Activated CD8-positive, alpha-beta memory T cell treated with anti-CD3 and anti-CD28 coated beads, Interleukin-2, amount 10 ng/mL, durations not matched to agents 7 days and 5 days (primary cell): ENCODE results near the gene RNF103. TPM values are rescaled to one million over a fixed set of nuclear protein-coding genes. Genes with fewer than 3 reads are reported as not detected.
"Not testable (repeated sequence)": the region's sequence is repeated elsewhere in the genome, so short reads cannot be mapped to it uniquely, and the experiment has no call there.

Experiments
- ATAC-seq: fragments of 150-1000 bp; cut with Tn5 transposase; one replicate; pipeline ENCODE4 v1.10.0; 2021; ENCODE audit warnings: moderate library complexity
- CTCF ChIA-PET: fragments of 350-600 bp; sonication (Branson Sonifier 250); formaldehyde crosslinking; loops from one replicate; lab custom pipeline; 2021; ENCODE audit warnings: antibody characterized with exemption; lab: Charles Lee
- DNase-seq: peaks from one replicate; pipeline ENCODE4 v3.0.0-alpha.2; 2020
- H3K27ac Mint-ChIP-seq: one replicate; pipeline ENCODE4 v1.8.0; 2021; ENCODE audit warnings: mild to moderate bottlenecking, mixed read lengths
- H3K27me3 Mint-ChIP-seq: one replicate; pipeline ENCODE4 v1.8.0; 2021; ENCODE audit warnings: mixed read lengths
- H3K36me3 Mint-ChIP-seq: one replicate; pipeline ENCODE4 v1.8.0; 2021; ENCODE audit warnings: mild to moderate bottlenecking, mixed read lengths
- H3K4me1 Mint-ChIP-seq: one replicate; pipeline ENCODE4 v1.8.0; 2021; ENCODE audit warnings: mixed read lengths
- H3K4me3 Mint-ChIP-seq: one replicate; pipeline ENCODE4 v1.8.0; 2021; ENCODE audit warnings: mild to moderate bottlenecking, moderate library complexity, mixed read lengths
- H3K9me3 Mint-ChIP-seq: one replicate; pipeline ENCODE4 v1.8.0; 2022; ENCODE audit warnings: low read depth, mixed read lengths
- total RNA-seq, 2 experiments: library from RNA; stranded (reverse); gene quantifications; one replicate each; pipeline ENCODE4 v1.2.3, GENCODE V29; 2021

Gene RNF103, protein sequence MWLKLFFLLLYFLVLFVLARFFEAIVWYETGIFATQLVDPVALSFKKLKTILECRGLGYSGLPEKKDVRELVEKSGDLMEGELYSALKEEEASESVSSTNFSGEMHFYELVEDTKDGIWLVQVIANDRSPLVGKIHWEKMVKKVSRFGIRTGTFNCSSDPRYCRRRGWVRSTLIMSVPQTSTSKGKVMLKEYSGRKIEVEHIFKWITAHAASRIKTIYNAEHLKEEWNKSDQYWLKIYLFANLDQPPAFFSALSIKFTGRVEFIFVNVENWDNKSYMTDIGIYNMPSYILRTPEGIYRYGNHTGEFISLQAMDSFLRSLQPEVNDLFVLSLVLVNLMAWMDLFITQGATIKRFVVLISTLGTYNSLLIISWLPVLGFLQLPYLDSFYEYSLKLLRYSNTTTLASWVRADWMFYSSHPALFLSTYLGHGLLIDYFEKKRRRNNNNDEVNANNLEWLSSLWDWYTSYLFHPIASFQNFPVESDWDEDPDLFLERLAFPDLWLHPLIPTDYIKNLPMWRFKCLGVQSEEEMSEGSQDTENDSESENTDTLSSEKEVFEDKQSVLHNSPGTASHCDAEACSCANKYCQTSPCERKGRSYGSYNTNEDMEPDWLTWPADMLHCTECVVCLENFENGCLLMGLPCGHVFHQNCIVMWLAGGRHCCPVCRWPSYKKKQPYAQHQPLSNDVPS
- total RNA-seq = 10 to 100 TPM; 12.9 to 13.1 TPM

DNA sequence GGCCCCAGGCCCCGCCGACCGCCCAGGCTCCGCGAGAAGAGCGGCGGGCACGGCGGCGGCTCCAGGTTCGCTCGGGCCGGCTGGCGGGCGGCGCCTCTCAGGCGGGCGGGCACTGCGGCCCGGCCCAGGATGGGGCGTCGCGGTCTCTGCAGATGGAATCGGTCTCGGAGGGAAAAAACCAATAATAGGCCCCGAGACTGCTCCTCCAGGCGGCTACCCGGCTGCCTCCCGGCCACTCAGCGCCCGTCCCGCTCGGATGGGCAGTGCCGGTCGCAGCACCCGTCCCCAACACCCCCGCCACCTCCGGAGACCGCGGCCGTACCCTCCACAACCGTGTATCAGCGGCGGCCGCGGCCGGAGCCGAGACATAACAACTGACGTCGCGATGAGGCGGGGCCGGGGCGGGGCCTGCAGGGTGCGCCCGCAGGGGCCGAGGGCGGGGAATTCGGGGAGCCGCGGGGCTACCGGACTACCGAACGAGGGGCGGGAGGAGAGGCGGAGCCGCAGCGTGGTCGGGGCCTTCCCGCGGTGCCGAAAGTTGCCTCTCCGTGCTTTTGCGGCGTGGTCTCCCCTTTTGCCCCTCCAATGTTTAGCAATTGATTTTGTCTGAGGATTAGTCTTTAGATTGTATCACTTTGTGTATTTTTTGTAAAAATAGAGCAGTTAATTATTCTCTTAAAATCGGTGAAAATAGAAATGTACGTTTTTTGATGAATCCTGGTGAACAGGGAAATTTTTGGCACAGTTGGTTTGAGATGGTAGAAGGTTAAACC, at the start of gene RNF103:
Gene RNF103 (minus strand): TSS at position 372 of the 773 bp plus-strand sequence. CDS start 979 bp downstream, outside the sequence.
- DNase-seq = peak; percentile 94
- ATAC-seq = peak; percentile 85
- peaks cover 14% of the 10 kb centered on the region for H3K36me3 Mint-ChIP-seq
- peaks cover 24% of the 10 kb centered on the region for H3K4me1 Mint-ChIP-seq
- no peaks in the 10 kb centered on the region for H3K9me3 Mint-ChIP-seq
- no peaks in the 10 kb centered on the region for H3K27me3 Mint-ChIP-seq
- peak within 1 kb of the TSS; percentile 97 for H3K27ac Mint-ChIP-seq
- H3K4me3 Mint-ChIP-seq = peak within 1 kb of the TSS; percentile 94
- CTCF ChIA-PET = interaction anchor here (1.7 kb wide), 1 partner anchor 183 kb away, joined by 6 read pairs; the partner anchor contains the start of gene KDM3A

DNA sequence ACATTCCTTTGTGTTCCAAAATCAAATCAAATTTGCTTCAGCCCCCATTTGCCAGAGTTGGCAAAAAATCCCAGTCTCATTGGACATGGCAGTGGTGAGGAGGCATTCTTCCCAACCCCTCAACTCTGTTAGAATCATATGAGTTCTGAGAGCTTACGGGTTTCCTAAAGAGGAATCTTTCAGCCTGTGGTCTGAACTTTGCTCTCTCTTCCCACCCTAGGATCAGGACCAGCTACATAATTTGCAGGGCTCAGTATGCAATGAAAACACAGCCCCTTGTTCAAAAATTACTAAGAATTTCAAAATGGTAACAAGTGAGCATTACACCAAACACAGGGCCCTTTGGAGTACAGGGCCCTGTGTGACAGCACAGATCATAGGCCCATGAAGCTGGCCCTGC, 49.3 kb upstream of the RNF103 start:
- Mint-ChIP-seq H3K4me1 (no peaks in the 10 kb centered on the region), H3K27me3 (no peaks in the 10 kb centered on the region), H3K27ac (no peak overlapping the region), H3K4me3 (no peak overlapping the region), H3K9me3 (no peaks in the 10 kb centered on the region), H3K36me3 (no peaks in the 10 kb centered on the region)
- DNase-seq (no peak), ATAC-seq (no peak)
- CTCF ChIA-PET = no interaction called here

DNA sequence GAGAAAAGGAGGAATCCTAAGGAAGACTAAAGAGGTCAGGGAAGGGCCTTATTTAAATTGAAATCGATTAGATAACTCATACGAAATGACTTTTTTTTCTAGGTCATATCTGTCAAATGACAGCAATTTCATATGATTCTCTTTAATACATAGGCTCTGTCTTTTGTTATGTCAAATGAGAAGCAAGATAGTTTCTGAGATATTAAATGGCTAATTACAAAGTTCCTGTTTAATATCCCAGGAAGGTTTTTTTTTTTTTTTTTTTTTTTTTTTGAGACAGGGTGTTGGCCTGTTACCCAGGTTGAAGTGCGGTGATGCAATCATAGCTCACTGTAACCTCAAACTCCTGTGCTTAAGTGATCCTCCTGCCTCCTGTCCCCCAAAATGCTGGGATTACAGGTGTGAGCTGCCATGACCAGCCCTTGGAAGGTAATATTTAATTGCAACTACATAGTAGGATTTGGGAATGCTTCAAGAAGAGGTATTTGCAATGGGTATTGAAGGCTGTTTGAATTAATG, 48.4 kb upstream of the RNF103 start:
- no peaks in the 10 kb centered on the region for H3K27me3 Mint-ChIP-seq
- H3K36me3 Mint-ChIP-seq = no peaks in the 10 kb centered on the region
- no peaks in the 10 kb centered on the region for H3K4me1 Mint-ChIP-seq
- no peak overlapping the region for H3K4me3 Mint-ChIP-seq
- H3K27ac Mint-ChIP-seq = no peak overlapping the region
- CTCF ChIA-PET = no interaction called here
- ATAC-seq (no peak), DNase-seq (no peak)
- no peaks in the 10 kb centered on the region for H3K9me3 Mint-ChIP-seq

DNA sequence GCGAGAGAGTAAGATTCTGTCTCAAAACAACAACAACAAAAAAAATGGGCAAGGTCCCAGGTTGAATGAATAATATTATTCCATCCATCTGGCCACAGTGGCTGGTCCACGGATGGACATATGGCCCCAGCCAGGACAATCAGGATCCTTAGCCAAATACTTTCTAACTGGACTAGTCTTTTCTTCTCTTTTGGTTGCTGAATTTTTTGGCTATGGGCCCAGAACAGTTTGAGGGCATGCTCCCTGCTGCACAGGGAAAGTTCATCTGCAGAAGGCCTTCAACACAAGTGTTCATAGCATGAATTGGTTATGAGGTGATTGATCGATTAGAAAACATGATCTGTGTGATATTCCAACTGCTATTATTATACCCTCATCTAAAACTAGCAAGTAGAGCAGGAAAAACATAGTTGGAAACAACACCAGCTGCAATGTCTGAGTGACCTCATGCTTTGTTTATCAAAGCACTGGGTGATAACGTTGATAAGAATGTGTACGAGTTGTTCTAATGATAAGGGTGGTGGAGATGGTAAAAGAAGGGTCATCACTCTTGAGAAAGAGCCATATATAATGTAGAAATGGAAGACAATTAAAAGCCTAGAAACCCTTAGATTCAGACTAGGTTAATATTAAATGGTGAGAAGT, 47.8 kb upstream of the RNF103 start:
- CTCF ChIA-PET = no interaction called here
- Mint-ChIP-seq H3K27me3 (no peaks in the 10 kb centered on the region), H3K4me3 (no peak overlapping the region), H3K27ac (no peak overlapping the region), H3K4me1 (no peaks in the 10 kb centered on the region), H3K36me3 (no peaks in the 10 kb centered on the region), H3K9me3 (no peaks in the 10 kb centered on the region)
- DNase-seq = no peak
- no peak for ATAC-seq

DNA sequence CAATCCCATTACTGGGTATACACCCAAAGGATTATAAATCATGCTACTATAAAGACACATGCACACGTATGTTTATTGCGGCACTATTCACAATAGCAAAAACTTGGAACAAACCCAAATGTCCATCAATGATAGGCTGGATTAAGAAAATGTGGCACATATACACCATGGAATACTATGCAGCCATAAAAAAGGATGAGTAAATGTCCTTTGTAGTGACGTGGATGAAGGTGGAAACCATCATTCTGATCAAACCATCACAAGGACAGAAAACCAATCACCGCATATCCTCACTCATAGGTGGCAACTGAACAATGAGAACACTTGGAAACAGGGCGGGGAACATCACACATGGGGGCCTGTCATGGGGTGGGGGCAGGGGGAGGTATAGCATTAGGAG, 45.7 kb upstream of the RNF103 start:
- H3K36me3 Mint-ChIP-seq, H3K4me1 Mint-ChIP-seq, H3K4me3 Mint-ChIP-seq, DNase-seq, H3K9me3 Mint-ChIP-seq, CTCF ChIA-PET, H3K27ac Mint-ChIP-seq, ATAC-seq, H3K27me3 Mint-ChIP-seq: not testable (repeated sequence)

DNA sequence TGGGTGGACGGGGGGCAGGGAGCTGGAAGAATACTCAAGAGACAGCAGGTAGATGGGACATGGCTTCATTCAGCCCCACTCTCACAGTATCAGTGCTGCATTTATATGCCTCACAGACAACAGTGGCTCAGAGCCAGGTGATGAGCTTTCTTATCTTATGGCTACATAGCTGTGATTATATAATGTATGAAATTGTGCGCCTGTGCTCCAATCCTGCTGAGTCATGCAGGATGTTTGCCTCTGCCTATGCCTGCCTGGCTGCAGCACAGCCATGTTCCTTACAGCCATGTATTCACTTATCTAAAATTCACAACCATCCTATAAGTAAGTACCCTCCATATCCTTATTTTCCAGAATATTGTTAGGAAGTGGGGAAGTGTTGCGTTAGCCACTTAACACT, 37.7 kb upstream of the RNF103 start:
- H3K4me1 Mint-ChIP-seq = no peaks in the 10 kb centered on the region
- H3K9me3 Mint-ChIP-seq = peaks cover 13% of the 10 kb centered on the region
- H3K4me3 Mint-ChIP-seq = no peak overlapping the region
- H3K27ac Mint-ChIP-seq = no peak overlapping the region
- ATAC-seq (no peak), DNase-seq (no peak)
- peaks cover 14% of the 10 kb centered on the region for H3K36me3 Mint-ChIP-seq
- no peaks in the 10 kb centered on the region for H3K27me3 Mint-ChIP-seq
- CTCF ChIA-PET = no interaction called here

DNA sequence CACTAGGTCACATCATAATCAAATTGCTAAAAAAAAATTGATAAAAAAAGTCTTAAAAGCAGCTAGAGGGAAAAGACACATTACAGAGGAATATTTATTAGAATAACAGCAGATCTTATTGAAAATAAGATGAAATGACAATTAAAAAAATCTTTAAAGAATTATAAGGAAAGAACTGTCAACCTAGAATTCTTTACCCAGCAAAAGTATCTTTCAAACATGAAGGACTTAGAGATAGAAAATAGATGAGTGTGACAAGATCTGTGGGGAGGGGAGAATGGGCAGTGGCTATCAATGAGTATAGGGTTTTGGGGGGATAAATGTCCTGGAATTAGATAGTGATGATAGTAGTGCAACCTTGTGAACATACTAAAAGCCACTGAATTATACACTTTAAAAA, 26.5 kb upstream of the RNF103 start:
- peaks cover 9% of the 10 kb centered on the region for H3K36me3 Mint-ChIP-seq

DNA sequence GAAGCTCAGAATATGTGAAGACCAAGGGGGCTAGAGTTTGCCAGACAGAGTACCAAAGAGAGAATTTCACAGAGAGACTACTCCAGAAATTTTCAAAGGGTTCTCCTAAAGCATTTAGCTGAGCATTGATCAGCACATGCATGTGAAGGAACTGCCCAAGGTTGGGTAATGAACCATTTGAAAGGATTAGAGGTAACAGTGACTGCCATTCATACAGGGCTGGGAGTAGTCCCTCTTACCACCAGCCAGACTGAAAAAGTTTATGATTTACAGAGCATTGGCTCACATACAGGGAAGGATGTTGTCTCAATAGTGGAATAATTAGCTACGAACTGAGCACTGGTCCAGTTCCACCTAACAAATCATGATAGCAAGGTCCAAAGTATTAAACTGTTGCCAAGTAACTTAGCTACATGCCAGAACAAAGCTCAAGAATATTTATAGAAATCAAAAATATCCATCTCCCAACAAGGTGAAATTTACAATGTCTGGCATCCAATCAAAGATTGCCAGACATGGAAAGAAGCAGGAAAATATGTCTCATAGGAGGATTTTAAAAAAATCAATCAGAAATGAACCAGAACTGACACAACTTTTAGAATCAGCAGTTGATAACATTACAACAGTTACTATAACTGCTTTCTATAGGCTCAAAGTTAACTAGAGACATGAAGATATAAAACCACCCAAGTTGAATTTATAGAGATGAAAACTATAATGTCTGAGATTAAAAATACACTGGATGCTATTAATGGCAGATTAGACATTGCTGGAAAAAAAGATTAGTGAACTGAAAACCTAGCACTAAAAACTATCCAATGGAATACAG, 25.7 kb upstream of the RNF103 start:
- Mint-ChIP-seq H3K4me3 (no peak overlapping the region), H3K27ac (no peak overlapping the region), H3K27me3 (no peaks in the 10 kb centered on the region), H3K9me3 (peaks cover 5% of the 10 kb centered on the region), H3K36me3 (peaks cover 10% of the 10 kb centered on the region), H3K4me1 (no peaks in the 10 kb centered on the region)
- ATAC-seq (no peak), DNase-seq (no peak)
- CTCF ChIA-PET = no interaction called here

More for the DNA sequence above, 26.5 kb upstream of the RNF103 start:
- peaks cover 5% of the 10 kb centered on the region for H3K9me3 Mint-ChIP-seq
- no peaks in the 10 kb centered on the region for H3K27me3 Mint-ChIP-seq
- no peaks in the 10 kb centered on the region for H3K4me1 Mint-ChIP-seq
- ATAC-seq = no peak
- H3K27ac Mint-ChIP-seq = no peak overlapping the region
- no peak for DNase-seq
- no peak overlapping the region for H3K4me3 Mint-ChIP-seq
- CTCF ChIA-PET = no interaction called here

DNA sequence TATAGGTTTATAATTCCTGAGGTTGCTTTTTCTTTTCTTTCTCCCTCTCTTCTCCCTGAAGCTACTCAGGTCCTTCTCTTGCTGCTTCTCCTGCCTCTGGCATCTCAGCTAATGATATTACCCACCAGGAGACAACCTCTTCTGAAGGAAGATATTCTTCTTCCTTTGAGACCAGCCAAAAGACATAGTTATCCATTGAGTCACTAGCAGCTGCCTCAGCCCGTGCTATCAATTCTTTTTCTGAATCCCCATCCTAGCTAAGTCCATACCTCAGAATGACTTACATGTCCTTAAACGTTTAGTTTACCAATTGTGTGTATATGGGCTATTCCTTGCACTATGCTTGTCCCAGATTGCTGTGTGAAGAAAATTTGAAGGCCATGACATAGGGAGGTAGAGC, 25.0 kb upstream of the RNF103 start:
- H3K36me3 Mint-ChIP-seq = peaks cover 12% of the 10 kb centered on the region
- no peaks in the 10 kb centered on the region for H3K4me1 Mint-ChIP-seq
- H3K27me3 Mint-ChIP-seq = no peaks in the 10 kb centered on the region
- H3K9me3 Mint-ChIP-seq = peaks cover 5% of the 10 kb centered on the region
- CTCF ChIA-PET = no interaction called here
- no peak overlapping the region for H3K4me3 Mint-ChIP-seq
- H3K27ac Mint-ChIP-seq = no peak overlapping the region
- DNase-seq (no peak), ATAC-seq (no peak)

DNA sequence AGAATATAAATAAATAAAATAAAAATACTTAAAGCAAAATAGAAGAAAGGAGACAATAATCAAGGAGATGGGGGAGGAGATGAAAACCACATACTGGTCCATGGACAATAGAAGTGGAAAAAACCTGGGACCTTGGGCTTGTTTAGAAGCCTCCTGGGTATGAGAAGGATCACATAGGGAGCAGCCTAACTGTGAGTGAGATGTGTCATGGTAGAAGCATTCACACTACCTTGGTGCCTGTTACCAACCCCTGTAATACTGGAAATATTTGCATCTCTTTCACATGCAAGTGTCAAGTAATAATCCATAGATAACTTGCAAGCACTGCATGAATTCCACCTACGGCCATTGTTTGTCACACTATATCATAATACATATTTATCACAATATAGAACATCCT, 23.2 kb upstream of the RNF103 start:
- no peaks in the 10 kb centered on the region for H3K27me3 Mint-ChIP-seq
- DNase-seq = no peak
- no peak overlapping the region for H3K27ac Mint-ChIP-seq
- H3K4me3 Mint-ChIP-seq = no peak overlapping the region
- H3K9me3 Mint-ChIP-seq = peaks cover 3% of the 10 kb centered on the region
- no peak for ATAC-seq
- H3K4me1 Mint-ChIP-seq = no peaks in the 10 kb centered on the region
- peaks cover 14% of the 10 kb centered on the region for H3K36me3 Mint-ChIP-seq
- CTCF ChIA-PET = no interaction called here

DNA sequence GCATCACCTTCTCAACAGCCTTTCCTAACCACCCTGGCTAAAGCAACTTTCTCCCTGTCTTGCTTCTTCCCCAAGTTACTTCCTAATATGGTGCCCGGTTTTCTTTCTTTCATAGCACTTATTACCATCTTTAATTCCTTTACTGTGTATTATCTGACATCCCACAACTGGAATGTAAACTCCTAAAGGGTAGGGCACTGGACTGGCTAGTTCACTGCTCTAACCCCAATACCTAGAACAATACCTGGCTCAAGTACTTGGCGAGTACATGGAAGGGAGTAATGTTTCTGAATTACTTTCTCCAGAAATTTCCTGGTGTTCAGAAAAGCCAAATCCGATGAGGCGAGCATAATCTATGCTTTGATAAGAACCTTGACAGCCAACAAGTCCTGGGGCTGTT, 22.7 kb upstream of the RNF103 start:
- CTCF ChIA-PET = no interaction called here
- H3K4me1 Mint-ChIP-seq = no peaks in the 10 kb centered on the region

DNA sequence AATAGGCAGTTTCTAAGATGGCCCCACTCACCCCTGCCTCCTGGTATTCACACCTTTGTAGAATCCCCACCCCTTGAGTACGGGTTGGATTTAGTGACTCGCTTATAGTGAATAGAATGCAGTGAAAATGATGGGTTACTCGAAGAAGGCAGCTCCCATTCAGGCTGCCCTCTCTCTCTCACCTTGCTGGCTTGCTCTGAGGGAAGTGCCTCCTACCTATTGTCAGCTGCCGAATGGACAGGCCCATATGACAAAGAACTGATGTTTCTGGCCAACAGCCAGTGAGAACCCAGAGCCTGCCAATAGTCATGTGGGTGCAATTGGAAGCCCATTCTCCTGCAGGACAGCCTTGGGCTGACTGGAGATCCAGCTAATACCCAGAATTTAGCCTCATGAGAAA, 22.1 kb upstream of the RNF103 start:
- ATAC-seq (no peak), DNase-seq (no peak)
- H3K4me3 Mint-ChIP-seq = no peak overlapping the region
- H3K27me3 Mint-ChIP-seq = no peaks in the 10 kb centered on the region
- H3K9me3 Mint-ChIP-seq = peaks cover 5% of the 10 kb centered on the region
- H3K27ac Mint-ChIP-seq = no peak overlapping the region
- H3K36me3 Mint-ChIP-seq = peaks cover 15% of the 10 kb centered on the region
- H3K4me1 Mint-ChIP-seq = no peaks in the 10 kb centered on the region
- CTCF ChIA-PET = no interaction called here

More for the DNA sequence above, 22.7 kb upstream of the RNF103 start:
- Mint-ChIP-seq H3K27me3 (no peaks in the 10 kb centered on the region), H3K27ac (no peak overlapping the region), H3K9me3 (peaks cover 3% of the 10 kb centered on the region), H3K36me3 (peaks cover 14% of the 10 kb centered on the region), H3K4me3 (no peak overlapping the region)
- DNase-seq (no peak), ATAC-seq (no peak)
